Suprapubic skin (tissue), 4 donors: Measurements from ENCODE around the gene SYPL1.

Experiments used
- CTCF ChIP-seq, 2 donors: fragments of 200-600 bp in 1 of 2; fragments of 450-650 bp in 1 of 2; sonication (generic) in 1 of 2; IDR thresholded peaks; one replicate each; pipeline ENCODE4 v1.5.1; 2016 to 2019; ENCODE audit warnings: antibody characterized with exemption in 2 of 2, mild to moderate bottlenecking in 1 of 2, moderate library complexity in 1 of 2
- POLR2A ChIP-seq, 2 donors: fragments of 450-650 bp; IDR thresholded peaks; one replicate each; pipeline ENCODE4 v1.6.1; 2017; ENCODE audit warnings: antibody characterized with exemption in 2 of 2, mild to moderate bottlenecking in 2 of 2, moderate library complexity in 2 of 2
- POLR2AphosphoS5 ChIP-seq, 3 donors: sonication (generic); formaldehyde crosslinking; IDR thresholded peaks; one replicate each; pipeline ENCODE4 v1.6.1; 2017; ENCODE audit warnings: antibody characterized with exemption in 3 of 3

- TF ChIP-seq CTCF (IDR thresholded peaks at IDR 0.05) (no peak), POLR2AphosphoS5 (IDR thresholded peaks at IDR 0.05) (no peak), POLR2A (IDR thresholded peaks at IDR 0.05) (no peak)
Measured at GRCh38 chr7:106058928-106059324, 53.2 kb downstream of the SYPL1 start.
